Erythroblast (primary cell): ENCODE data around the gene ADA.

Experiments used
- GATA1 ChIP-seq: IDR thresholded peaks from 2 replicates; pipeline ENCODE4 v1.6.1; 2011; ENCODE audit warnings: low read depth, mild to moderate bottlenecking, control low read depth, low read length, moderate library complexity
- POLR2A ChIP-seq: IDR thresholded peaks from 2 replicates; pipeline ENCODE4 v1.6.1; 2011; ENCODE audit warnings: mild to moderate bottlenecking, low read length

DNA sequence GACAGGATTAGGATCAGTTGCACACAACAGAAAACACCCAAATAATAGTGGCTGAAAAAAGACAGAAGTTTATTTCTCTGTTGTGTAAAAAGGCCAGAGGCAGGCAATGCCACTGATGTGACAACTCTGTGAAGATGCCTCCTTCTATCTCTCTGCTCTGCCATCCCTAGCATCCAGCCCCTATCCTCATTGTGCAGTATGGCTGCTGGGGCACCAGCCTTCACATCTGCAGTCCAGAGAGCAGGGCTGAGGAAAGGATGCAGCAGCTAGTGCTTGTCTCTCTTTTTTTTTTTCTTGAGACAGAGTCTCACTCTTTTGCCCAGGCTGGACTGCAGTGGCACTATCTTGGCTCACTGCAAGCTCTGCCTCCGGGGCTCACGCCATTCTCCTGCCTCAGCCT, 6.4 kb upstream of the ADA start:
- TF ChIP-seq POLR2A (no peak), GATA1 (no peak)
